T47D (cell line): ENCODE measurements around the gene TSPYL2.

Source experiments
- DNase-seq, 2 experiments: peaks; one replicate each; pipeline versions ENCODE4 v3.0.0 to v3.0.0-alpha.2; 2011 to 2012; ENCODE audit warnings: low read depth in 1 of 2, low spot score in 1 of 2
- JUND ChIP-seq: IDR thresholded peaks from 2 replicates; pipeline ENCODE4 v1.6.1; 2012; ENCODE audit warnings: low read depth
- in situ Hi-C: cut with HindIII; loops from 2 replicates; pipeline ENCODE4 v1.10.0; 2016; ENCODE audit warnings: low sequenced_read_pairs, low pct_unique_long_range_greater_than_20kb

Gene TSPYL2

DNA sequence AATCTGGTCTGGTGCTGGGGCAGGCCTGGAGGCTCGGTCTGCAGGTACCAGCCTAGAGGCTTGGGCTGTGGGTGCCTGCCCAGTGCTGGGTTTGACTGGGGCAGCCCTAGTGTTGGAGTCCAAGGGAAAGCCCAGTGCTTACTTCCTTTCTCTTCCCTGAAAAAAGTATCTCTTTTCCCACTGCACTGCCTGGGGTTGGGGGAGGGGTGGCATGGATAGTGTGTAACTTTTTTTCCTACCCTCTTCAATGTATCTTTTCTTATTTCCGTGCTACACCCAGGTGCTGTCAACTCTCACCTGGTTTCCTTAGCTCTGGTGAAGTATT is 33.3 kb downstream of the TSPYL2 start:
- no peak for TF ChIP-seq JUND
- DNase-seq = no peak
- in situ Hi-C loops = no loop called here

DNA sequence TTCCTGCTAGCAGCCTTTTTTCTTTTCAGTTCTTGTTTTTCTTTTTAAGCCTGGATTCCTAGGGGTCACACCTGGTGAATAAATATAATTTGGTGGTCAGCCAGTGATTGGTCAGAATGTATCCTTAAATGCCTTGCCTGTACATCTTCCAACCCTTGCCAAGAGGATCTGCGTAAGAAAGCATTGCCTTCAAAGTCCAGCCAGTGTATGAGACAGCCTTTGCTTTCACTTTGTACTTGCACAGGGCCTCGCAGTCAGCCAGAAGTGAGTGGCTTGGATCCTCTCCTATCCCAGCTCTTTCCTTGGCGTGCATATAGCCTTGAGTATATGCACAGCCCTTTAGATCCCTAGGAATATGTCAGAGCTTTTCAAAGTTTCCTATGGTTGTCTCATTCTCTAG is 33.9 kb downstream of the TSPYL2 start:
- DNase-seq = peak in 1 of 2 experiments; percentile 33
- TF ChIP-seq JUND = no peak
- in situ Hi-C loops = no loop called here

DNA sequence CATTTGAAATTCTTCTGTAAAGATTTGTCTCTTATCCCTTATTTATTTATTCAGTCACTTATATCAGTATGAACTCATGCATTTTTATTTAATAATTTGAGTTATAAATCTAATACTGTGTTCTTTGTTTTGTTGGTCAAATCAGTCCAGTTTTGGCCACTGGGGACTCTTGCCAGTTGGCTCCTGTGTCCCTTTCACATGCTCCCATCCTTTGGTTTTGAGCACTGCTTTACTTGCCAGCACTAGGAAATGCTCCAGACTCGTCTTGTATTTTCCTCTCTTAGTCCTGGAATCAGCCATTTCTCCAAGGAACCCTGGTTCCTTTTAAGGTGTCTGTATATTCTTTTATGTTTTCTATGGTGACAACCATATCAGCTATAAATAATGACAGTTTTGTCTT is 39.8 kb downstream of the TSPYL2 start:
- in situ Hi-C loops = no loop called here
- no peak for TF ChIP-seq JUND
- DNase-seq = no peak

DNA sequence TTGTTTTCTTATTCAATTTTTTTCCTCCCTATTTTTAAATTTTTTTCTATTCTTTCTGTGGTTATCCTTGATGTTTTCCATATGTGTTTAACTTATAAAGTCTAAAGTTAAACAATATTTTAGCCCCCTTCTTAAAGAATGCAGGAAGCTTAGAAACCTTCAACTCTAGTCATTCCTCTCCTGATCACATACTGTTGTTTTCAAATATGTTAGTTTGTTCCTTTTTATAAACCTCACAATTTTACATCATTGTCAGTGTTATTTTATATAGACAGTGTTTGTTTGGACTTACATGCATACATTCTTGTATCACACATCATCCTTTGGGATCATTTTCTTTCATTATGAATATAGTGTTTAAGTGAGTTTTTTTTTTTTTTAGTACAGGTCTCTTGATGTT is 43.3 kb downstream of the TSPYL2 start:
- in situ Hi-C loops = no loop called here
- TF ChIP-seq JUND = no peak

DNA sequence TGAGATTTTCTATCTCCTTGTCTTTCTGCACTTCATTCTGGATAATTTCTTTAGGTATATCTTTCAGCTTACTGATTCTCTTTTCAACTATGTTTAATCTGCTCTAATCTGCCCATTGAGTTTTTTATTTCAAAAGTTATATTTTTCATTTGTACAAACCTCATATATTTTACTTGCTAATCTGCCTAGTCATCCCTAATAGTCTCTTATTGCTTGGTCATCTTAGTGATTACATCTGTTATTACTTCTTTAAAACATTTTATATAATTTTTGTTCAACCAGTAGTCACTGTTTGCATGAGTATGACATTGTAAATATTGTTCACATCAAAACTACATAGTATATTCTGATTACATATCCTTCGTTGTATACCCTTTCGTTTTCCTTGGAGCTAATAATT is 44.2 kb downstream of the TSPYL2 start:
- no peak for TF ChIP-seq JUND
- no peak for DNase-seq
- in situ Hi-C loops = no loop called here

More for the DNA sequence above, 43.3 kb downstream of the TSPYL2 start:
- no peak for DNase-seq

DNA sequence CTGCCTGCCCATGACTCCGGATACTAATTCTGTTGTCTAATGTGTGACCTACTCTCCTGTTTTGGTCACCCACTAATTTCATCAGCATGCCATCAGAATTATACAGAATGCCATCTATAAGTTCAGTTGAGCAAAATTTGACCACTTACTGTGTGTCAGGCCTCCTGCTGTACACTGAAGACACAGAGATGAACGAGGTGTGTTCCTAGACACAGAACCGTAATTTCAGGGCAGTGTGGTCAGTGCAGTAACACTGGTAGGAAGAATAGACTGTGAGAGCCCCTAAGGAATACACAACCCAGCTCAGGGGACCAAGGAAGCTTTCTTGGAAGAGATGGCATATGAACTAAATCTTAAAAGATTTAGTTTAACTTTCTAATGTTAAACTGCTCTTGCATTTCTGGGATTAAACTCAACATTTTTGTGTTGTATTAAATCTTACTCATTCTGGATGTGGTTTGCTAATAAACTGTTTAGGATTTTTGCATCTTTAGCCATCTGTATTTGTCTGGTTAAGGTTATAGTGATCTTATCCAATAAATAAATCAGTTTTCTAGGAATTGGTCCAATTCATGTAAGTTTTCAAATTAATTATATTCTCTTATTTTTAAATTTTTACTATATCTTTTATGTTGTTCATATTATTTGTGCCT is 46.1 kb downstream of the TSPYL2 start:
- TF ChIP-seq JUND = no peak
- no peak for DNase-seq
- in situ Hi-C loops = no loop called here

DNA sequence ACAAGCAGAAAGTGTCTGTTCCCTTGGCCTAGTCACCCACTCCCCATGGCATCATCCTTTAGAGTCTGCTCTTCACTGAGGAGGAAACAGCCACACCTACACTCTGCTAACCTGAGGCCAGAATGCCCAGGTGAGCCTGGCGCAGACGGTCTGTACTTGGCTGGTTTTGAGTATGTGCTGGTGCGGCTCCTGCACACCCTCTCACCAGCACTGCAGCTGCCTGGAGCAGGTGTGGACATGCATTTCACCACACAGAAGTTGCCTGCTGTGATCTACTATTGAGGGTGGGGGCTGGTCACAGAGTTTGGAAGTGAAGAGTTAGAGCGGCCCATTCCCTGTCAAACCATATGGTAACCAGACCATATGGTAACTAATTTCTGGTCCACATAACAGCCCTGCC is 51.2 kb downstream of the TSPYL2 start:
- DNase-seq = no peak
- in situ Hi-C loops = no loop called here
- no peak for TF ChIP-seq JUND

DNA sequence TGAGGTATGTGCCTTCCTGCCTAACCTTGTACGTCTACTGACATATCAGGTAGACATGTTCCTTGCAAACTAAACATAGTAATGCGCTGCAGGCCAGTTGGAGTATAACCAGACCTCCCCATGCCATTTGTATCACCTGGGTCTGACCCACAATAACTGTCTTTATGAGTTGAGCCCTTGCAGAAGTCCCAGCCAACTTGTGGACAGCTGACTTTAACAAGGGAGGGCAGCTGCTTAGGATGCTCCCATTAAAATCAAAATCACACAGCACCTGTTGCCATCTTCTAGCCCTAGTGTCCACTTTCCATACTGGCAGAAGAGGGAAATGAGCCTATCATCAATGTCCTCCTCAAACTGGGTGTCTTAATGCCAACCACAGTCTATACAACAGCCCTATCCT is 53.4 kb downstream of the TSPYL2 start:
- in situ Hi-C loops = no loop called here
- TF ChIP-seq JUND = no peak
- DNase-seq = no peak
